GM19025 (cell line): ENCODE results near the gene PPP6R1.

Source experiments
- ATAC-seq: cut with Tn5 transposase; IDR thresholded peaks from one replicate; pipeline ENCODE4 v1.9.1; 2021; ENCODE audit warnings: mild to moderate bottlenecking, low read depth, moderate library complexity; ENCODE audit not compliant: unreplicated experiment

PPP6R1 gene

DNA sequence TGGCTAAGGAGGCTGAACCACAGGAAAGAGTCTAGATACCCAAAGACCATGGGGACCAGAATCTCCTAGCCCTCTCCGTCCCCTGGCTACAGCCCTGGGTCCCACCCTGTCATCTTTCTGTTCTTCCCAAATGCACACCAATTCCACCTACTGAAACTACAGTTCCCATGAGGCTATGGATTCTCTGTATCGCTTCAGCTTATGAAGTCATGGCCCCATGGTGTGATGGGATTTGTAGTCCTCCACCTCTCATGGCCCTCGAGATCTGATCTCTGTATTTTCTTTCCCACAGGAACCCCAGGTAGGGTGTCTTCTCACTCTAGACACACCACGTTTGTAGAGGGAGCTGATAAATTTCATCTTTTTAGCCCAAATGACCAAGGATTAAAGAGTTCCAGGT lies 61.3 kb downstream of the PPP6R1 start:
- no peak for ATAC-seq

DNA sequence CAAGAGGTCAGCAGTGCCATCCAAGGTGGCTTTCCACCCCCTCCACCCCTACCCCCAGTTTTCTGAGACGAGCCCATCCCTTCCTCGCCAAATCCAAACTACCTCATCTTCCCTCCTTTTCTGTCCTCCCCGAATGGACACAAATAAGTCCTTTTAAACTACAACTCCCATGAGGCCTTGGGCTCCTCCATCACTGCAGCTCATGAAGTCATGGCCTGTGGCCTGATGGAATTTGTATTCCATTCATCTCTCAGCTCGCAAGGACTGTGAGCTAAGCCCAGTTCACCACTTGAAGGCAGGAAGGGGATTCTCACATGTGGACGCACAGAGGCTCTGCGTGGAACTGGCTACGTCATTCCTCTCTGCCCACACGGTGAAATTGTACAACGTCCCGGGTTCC lies 62.0 kb downstream of the PPP6R1 start:
- ATAC-seq, result no peak

DNA sequence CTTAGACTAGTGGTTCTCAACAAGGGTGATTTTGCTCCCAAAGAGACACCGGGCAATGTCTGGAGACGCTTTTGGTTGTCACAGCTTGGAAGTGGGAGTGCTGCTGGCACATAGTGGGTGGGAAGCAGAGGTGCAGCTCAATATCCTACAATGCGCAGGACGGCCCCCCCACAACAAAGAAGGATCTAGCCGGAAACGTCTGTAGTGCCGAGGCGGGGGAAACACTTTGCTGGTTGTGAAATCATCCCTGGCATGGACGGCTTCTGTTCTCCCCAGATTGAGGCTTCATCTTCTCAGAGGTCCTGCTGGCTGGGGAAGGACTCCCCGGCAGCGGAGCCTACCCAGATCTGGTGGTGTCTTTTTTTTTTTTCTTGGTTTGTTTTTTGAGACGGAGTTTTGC lies 65.3 kb downstream of the PPP6R1 start:
- no peak for ATAC-seq

DNA sequence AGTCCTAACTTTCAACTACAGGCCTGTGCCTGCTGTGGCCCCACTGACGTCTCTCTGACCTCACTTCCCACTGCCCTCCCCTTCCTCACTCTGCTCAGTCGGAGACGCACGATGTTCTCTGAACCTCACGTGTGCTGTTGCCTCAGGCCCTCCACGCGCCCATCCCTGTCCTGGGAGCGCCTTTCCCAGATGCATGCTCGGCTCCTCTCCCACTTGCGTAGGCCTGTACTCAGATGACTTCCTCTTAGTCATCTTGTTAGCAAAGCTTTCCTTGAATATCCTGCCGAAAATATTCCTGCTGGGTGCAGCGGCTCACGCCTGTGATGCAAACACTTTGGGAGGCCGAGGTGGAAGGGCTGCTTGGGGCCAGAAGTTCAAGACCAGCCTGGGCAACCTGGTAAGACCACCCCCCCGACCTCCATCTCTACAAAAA lies 69.4 kb downstream of the PPP6R1 start:
- ATAC-seq, result no peak

DNA sequence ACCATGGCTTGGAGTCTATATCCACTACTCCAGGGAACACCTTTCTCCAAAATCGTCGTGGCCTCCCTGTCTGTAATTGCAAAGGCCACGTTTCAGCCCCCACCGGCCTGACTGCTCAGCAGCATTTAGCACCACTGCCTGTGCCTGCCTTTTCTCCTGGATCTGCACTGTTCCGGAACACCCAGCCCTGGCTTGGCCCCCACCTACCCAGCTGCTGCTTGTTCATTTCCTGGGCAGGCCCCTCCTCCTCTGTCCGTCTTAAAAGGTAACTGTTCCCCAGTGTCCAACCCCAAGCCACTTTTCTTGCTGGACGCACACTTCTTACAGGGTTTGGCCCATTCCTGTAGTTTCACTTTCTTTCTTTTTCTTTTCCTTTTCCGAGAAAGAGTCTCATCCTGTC lies 70.2 kb downstream of the PPP6R1 start:
- ATAC-seq, result no peak

DNA sequence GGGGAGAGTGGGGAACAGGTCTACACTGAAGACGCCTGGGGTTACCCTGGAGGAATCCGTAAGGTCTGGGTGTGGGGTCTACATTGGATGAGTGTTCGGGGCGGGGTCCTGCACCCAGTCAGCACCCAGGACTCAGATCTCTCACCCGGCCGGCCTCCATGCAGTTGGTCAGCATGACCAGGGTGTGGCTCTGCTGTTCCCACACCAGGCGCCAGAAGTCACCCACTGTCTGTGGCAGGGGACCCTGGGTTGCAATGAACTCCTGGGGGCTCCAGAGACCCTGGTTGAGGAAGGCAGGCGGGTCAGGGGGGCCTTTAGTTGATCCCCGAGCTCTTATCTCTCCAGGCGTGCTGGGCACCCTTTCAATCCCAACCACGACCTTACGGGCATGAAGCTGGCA lies 72.7 kb downstream of the PPP6R1 start:
- ATAC-seq, result no peak

DNA sequence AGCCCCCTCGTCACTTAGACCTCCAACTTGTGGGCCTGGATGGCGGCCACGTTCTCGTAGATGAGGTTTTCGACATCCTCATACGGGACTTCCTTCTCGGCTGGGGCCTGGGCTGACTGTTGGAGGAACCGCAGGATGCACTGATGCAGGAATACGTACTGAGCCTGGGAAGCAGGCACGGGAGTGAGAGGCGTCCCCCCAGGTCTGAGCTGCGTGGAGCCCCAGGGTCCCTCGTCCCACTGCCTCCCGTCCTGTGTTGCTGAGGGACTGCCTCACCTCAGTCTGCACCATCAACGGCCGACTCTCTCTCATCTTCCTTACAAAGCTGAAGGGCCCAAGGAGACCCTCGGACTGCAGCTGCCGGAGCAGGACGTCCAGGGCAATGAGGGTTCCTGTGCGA lies 77.1 kb downstream of the PPP6R1 start:
- ATAC-seq, result no peak
